Forelimb muscle (tissue), 1 donor: Measurements from ENCODE around the gene TNS3. TPM values are rescaled to one million over a fixed set of nuclear protein-coding genes. Genes with fewer than 3 reads are reported as not detected.
"Not testable (repeated sequence)": the region's sequence is repeated elsewhere in the genome, so short reads cannot be mapped to it uniquely, and the experiment has no call there.

ENCODE experiments used
- DNase-seq: peaks from one replicate; pipeline ENCODE4 v3.0.0-alpha.2; 2013; ENCODE audit warnings: low read depth
- polyA plus RNA-seq: library from polyadenylated mRNA; unstranded; fragments of 120-200 nt; gene quantifications from one replicate; pipeline ENCODE4 v1.2.1, GENCODE V29; 2013; ENCODE audit not compliant: insufficient read length

The TNS3 gene
- polyA plus RNA-seq, 1 donor: 21.3 TPM

GRCh38 chr7:47473499-47474210, 108.3 kb downstream of the TNS3 start:
- DNase-seq: no peak

- DNase-seq: no peak
Measured at GRCh38 chr7:47472444-47473157, 109.3 kb downstream of the TNS3 start.

GRCh38 chr7:47471831-47472230, 110.1 kb downstream of the TNS3 start:
- DNase-seq: no peak

- no peak for DNase-seq
Measured at GRCh38 chr7:47471358-47471703, 110.6 kb downstream of the TNS3 start.

GRCh38 chr7:47470567-47471357, 111.1 kb downstream of the TNS3 start:
- no peak for DNase-seq

GRCh38 chr7:47469846-47470245, 112.1 kb downstream of the TNS3 start:
- DNase-seq: not testable (repeated sequence)

- no peak for DNase-seq
Measured at GRCh38 chr7:47466832-47467231, 115.1 kb downstream of the TNS3 start.

- DNase-seq: no peak
Measured at GRCh38 chr7:47465191-47465590, 116.7 kb downstream of the TNS3 start.

- no peak for DNase-seq
Measured at GRCh38 chr7:47464266-47464665, 117.6 kb downstream of the TNS3 start.

- DNase-seq: no peak
Measured at GRCh38 chr7:47461746-47462145, 120.2 kb downstream of the TNS3 start.

GRCh38 chr7:47461161-47461560, 120.8 kb downstream of the TNS3 start:
- no peak for DNase-seq

- DNase-seq: no peak
Measured at GRCh38 chr7:47460251-47460989, 121.5 kb downstream of the TNS3 start.

- DNase-seq: no peak
Measured at GRCh38 chr7:47458486-47458885, 123.4 kb downstream of the TNS3 start.

- no peak for DNase-seq
Measured at GRCh38 chr7:47458057-47458456, 123.9 kb downstream of the TNS3 start.

- no peak for DNase-seq
Measured at GRCh38 chr7:47456210-47456955, 125.5 kb downstream of the TNS3 start.

GRCh38 chr7:47455872-47456185, 126.1 kb downstream of the TNS3 start:
- no peak for DNase-seq

- DNase-seq: no peak
Measured at GRCh38 chr7:47454974-47455871, 126.7 kb downstream of the TNS3 start.

- DNase-seq: no peak
Measured at GRCh38 chr7:47454069-47454973, 127.6 kb downstream of the TNS3 start.
